ENCODE data around the gene RPS16.

The RPS16 gene

DNA sequence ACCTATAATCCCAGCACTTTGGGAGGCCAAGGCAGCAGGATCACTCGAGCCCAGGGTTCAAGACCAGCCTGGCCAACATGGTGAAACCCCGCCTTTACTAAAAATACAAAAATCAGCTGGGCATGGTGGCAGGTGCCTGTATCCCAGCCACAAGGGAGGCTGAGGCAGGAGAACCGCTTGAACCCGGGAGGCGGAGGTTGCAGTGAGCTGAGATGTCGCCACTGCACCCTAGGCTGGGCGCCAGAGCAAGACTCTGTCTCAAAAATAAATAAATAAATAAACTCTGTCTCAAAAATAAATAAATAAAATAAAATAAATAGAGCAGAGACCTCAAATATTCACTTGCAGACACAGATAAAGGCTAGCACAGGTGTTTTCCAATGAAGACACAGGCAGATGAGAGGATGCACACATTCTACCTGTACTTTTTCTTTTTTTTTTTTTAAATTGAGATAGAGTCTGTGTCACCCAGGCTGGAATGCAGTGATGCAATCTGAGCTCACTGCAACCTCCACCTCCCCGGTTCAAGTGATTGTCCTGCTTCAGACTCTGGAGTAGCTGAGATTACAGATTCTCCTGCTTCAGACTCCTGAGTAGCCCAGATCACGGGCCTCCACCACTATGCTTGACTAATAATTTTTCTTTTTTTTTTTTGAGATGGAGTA is 2.7 kb upstream of the RPS16 start:
- ATAC-seq (replicated peaks) (no peak), DNase-seq (no peak)
- H3K36me3 Mint-ChIP-seq = peaks cover 19 to 28% of the 10 kb centered on the region in 2 donors
- no peak overlapping the region for H3K4me3 Mint-ChIP-seq
- peaks cover 28 to 47% of the 10 kb centered on the region in 2 donors for H3K4me1 Mint-ChIP-seq
- H3K9me3 Mint-ChIP-seq = no peaks in the 10 kb centered on the region
- H3K27me3 Mint-ChIP-seq = no peaks in the 10 kb centered on the region
- no peak overlapping the region for H3K27ac Mint-ChIP-seq

DNA sequence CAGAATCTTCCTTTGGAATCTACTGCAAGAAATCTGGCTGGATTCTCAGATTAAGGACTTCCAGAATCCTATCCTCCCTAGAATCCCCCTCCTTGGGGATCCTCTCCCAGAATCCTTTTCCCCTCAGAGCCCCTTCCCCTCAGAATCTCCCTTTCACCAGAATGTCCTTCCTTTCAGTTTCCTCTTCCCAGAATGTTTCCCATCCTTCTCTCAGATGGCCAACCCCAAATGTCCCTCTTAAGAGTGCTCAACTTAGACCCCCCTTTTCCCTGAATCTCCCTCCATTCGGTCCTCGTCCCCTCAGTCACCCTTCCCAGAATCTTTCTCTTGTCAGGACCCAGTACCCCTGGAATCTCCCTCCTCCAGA is 584 bp upstream of the RPS16 start:
- ATAC-seq (replicated peaks) (no peak), DNase-seq (no peak)
- H3K27me3 Mint-ChIP-seq = no peaks in the 10 kb centered on the region
- peaks cover 28 to 59% of the 10 kb centered on the region in 2 donors for H3K4me1 Mint-ChIP-seq
- peak overlapping the region; percentile 96 to 98 for H3K4me3 Mint-ChIP-seq
- H3K36me3 Mint-ChIP-seq = peaks cover 28 to 38% of the 10 kb centered on the region in 2 donors
- H3K9me3 Mint-ChIP-seq = no peaks in the 10 kb centered on the region
- H3K27ac Mint-ChIP-seq = peak overlapping the region; percentile 100

DNA sequence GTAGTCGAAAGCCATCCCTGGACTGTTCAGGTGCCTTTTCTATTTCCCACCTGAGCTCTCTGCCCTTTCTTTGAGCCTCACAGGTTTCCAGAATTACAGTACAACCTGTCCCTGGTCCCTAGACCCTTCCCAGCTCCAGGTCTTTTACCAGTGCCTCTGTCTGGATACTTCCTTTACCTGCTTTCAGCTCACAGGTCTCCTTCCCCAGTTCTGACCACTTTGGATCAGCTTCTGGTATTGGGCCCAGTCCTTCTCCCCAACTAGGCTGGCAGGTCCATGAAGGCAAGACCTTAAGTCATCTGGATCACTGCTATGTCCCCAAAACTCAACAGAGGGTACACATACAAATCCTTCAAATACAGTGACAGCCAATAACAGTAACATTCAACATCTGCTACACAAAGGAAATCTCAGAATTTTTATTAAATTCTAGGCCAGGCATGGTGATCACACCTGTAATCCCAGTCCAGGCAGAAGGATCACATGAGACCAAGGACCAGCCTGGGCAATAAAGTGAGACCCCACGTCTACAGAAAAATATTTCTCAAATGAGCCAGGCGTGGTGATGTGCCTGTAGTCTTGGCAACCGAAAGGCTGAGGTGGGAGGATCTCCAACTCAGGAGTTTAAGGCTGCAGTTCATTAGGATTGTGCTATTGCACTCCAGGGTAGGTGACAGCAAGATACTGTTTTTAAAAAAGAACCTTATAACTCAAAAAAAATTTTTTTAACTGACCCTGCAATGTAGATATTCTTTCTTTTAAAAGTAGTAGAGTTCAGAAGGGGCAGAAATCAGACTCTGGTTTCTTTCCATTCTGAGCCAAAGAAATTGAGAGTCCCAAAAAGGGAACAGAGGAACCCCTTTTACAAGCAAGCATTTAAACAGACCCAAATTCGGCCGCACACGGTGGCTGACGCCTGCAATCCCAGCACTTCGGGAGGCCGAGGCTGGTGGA is 1.3 kb downstream of the RPS16 start:
- H3K4me1 Mint-ChIP-seq = peaks cover 33 to 56% of the 10 kb centered on the region in 2 donors
- no peak for DNase-seq
- no peaks in the 10 kb centered on the region for H3K27me3 Mint-ChIP-seq
- no peak for ATAC-seq (replicated peaks)
- H3K27ac Mint-ChIP-seq = peak overlapping the region; percentile 100
- no peaks in the 10 kb centered on the region for H3K9me3 Mint-ChIP-seq
- peak overlapping the region; percentile 96 to 98 for H3K4me3 Mint-ChIP-seq
- peaks cover 28 to 48% of the 10 kb centered on the region in 2 donors for H3K36me3 Mint-ChIP-seq

DNA sequence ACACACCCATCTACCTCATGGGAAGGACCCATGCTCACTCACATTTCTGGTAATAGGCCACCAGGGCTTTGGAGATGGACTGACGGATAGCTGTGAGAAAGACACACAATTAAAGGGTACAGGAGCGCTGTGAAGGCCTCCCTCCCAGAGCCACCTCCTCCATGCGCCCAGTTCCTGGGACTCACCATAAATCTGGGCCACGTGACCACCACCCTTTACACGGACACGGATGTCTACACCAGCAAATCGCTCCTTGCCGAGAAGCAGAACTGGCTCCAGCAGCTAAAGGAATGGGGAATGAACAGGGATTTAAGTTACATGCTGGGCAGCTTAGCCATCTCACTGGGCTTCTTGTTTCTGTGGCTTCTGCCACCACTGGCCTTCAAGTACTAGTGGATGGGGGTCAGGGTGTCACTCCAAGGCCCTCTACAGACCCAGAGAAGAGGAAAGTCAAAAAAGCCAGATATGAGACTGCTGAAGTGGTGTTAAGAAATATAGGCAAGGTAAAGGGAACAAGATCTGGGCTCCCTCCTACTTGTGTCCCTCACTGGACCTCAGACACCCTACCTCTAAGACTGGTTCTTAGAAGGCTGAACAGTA is 2.2 kb downstream of the RPS16 start:
- peaks cover 28 to 48% of the 10 kb centered on the region in 2 donors for H3K36me3 Mint-ChIP-seq
- DNase-seq (no peak), ATAC-seq (replicated peaks) (no peak)
- peak overlapping the region; percentile 100 for H3K27ac Mint-ChIP-seq
- peaks cover 33 to 56% of the 10 kb centered on the region in 2 donors for H3K4me1 Mint-ChIP-seq
- H3K9me3 Mint-ChIP-seq = no peaks in the 10 kb centered on the region
- H3K4me3 Mint-ChIP-seq = peak overlapping the region; percentile 96 to 98
- H3K27me3 Mint-ChIP-seq = no peaks in the 10 kb centered on the region

DNA sequence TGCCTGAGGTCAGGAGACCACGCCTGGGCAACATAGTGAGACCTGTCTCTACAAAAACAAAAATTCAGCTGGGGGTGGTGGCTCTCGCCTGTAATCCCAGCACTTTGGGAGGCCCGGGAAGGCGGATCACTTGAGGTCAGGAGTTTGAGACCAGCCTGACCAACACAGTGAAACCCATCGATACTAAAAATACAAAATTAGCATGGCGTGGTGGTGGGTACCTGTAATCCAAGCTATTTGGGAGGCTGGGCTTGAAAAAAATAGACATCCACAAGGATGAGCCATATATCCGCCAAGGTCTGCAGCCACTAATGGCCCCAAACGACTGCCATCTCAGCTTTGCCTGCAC is 3.1 kb downstream of the RPS16 start:
- peak overlapping the region; percentile 25 to 96 for H3K4me3 Mint-ChIP-seq
- peaks cover 28 to 48% of the 10 kb centered on the region in 2 donors for H3K36me3 Mint-ChIP-seq
- DNase-seq = no peak
- H3K4me1 Mint-ChIP-seq = peaks cover 33 to 55% of the 10 kb centered on the region in 2 donors
- H3K27me3 Mint-ChIP-seq = no peaks in the 10 kb centered on the region
- no peak for ATAC-seq (replicated peaks)
- H3K27ac Mint-ChIP-seq = peak overlapping the region; percentile 89
- no peaks in the 10 kb centered on the region for H3K9me3 Mint-ChIP-seq

DNA sequence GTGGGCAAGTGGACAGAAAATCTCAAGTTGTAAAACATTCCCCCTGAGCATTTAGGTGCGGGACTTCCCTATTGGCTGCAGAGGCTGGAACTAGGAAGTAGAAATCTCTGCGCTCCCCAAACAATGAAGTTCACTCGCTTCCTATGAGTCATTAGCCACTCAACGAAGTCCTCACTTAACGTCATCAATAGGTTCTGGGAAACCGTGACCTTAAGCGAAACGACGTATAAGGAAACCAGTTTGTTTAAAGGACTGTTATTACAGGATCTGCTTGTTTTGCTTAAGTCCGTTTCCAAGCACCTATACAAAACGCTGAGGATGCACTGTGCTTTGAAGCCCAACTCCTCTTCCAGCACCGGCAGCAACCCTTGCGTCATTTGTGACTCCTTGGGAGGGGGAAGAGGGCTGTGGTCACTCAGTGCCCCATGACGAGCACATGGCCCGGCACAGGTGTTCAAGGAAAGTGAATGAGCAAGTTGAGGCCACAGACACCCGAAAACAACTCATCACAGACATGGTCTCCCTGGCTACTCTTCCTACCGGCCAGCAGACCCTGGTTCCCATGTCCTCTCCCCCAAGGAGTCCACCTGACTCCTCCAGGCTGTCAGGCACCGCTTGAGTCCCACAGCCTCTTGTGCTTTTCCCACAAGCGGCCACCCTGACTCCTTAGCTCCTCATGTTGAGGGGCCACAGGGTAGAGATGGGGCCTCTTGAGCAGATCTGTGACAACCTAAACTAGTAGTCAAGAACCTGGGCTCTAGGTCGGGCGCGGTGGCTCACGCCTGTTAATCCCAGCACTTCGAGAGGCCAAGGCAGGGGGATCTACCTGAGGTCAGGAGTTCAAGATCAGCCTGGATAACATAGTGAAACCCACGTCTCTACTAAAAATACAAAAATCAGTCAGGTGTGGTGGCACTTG is 4.8 kb downstream of the RPS16 start:
- Mint-ChIP-seq H3K4me3 (peak overlapping the region in 1 of 2 donors; percentile 36), H3K4me1 (peaks cover 24 to 38% of the 10 kb centered on the region in 2 donors), H3K27ac (peak overlapping the region; percentile 90), H3K9me3 (no peaks in the 10 kb centered on the region), H3K27me3 (no peaks in the 10 kb centered on the region), H3K36me3 (peaks cover 32 to 52% of the 10 kb centered on the region in 2 donors)
- ATAC-seq (replicated peaks) (peak; percentile 55 to 60), DNase-seq (no peak)

DNA sequence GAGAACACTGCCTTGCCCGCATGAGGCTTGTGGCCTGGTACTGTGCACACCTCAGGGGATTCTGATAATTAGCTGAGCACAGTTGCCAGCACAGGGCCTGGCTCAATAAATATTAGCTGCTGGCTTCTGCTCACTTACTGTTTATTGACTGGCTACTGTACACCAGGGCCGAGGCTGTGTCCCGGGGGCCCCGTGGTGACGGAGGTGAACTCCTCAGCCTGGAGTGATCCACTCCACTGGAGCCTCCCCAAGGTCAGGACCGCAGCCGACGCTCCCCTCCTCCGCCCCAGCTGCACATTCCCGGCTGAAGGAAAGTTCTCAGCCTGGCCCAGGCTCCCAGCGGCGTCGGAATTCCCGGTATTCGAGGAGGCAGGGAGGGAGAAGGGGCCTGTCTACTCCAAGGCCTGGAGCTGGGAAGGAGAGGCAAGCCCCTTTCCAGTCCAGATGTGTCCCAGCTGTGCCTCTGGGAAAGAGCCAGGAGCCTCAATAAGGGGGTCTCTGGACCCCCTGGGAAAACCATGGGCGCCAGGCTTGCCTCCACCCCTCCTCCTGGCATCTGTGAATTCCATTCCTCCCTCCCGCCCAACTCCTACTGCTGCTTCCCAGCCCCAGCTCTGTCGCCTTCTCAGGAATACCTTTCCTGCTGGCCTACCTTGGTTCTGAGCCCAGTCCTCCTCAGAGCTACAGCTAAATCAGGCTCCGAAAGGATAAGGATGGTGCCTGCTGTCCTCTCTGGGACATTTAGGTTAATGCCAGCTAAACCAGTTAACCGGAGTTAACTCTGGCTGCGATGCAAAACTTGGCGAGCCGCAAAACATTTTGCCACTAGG is 7.3 kb downstream of the RPS16 start:
- peaks cover 9 to 19% of the 10 kb centered on the region in 2 donors for H3K4me1 Mint-ChIP-seq
- H3K4me3 Mint-ChIP-seq = no peak overlapping the region
- H3K36me3 Mint-ChIP-seq = peaks cover 27 to 43% of the 10 kb centered on the region in 2 donors
- peak in 1 of 2 donors; percentile 12 for ATAC-seq (replicated peaks)
- no peaks in the 10 kb centered on the region for H3K9me3 Mint-ChIP-seq
- peak overlapping the region; percentile 20 for H3K27ac Mint-ChIP-seq
- no peaks in the 10 kb centered on the region for H3K27me3 Mint-ChIP-seq
- no peak for DNase-seq

DNA sequence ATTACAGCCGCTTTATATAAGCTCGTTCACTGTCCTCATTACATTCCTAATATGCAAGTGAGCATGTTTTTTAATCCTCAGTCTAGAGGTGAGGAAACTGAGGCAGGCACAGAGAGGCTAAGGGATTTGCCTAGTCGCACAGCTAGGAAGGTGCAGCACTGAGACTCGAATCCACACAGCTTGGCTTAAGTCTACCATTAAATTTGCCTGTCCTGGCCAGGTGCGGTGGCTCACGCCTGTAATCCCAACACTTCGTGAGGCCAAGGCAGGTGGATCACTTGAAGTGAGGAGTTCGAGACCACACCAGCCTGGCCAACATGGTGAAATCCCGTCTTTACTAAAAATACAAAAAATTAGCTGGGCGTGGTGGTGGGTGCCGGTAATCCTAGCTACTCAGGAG is 8.0 kb downstream of the RPS16 start:
- Mint-ChIP-seq H3K27ac (no peak overlapping the region), H3K27me3 (no peaks in the 10 kb centered on the region), H3K4me1 (peaks cover 5 to 11% of the 10 kb centered on the region in 2 donors), H3K4me3 (no peak overlapping the region), H3K36me3 (peaks cover 25 to 39% of the 10 kb centered on the region in 2 donors), H3K9me3 (no peaks in the 10 kb centered on the region)
- ATAC-seq (replicated peaks) = no peak
- DNase-seq = no peak

DNA sequence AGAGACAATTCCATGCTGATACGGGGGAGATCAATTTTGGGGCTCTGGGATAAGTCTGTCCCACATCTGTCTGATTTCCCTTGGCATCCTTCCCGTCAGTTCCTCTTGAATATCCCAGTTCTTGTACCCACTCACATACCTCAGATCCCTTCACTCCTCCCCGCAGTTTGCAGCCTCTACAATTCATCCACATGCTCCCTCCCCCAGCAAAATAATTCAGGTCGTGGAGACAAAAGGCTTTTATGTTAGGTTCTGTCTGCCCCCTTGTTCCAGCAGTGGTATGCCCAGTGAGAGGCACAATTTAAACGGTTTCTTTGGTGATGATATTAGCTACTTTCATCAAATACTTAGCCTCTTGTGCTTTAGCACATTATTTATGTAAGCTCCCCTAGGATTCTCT is 9.6 kb downstream of the RPS16 start:
- H3K27ac Mint-ChIP-seq = no peak overlapping the region
- no peak for ATAC-seq (replicated peaks)
- H3K36me3 Mint-ChIP-seq = peaks cover 29 to 40% of the 10 kb centered on the region in 2 donors

DNA sequence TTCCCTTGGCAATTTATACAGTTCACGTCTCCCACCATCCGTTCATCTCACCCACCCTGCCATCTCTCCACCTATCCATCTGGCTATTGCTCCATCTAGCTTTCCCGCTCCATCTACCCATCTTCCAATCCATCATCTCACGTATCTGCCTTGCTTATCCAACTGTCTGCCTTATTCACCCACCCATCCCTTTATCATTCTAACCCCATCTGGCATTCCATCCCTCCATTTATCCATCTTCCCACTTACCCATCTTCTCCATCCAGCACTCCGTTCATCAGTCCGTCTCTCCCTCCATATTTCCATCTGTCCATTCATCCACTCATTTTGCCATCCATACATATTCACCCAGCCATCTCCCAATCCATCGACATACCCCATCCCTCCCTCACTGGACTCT is 10.0 kb downstream of the RPS16 start:
- ATAC-seq (replicated peaks) (no peak), DNase-seq (no peak)
- Mint-ChIP-seq H3K27me3 (no peaks in the 10 kb centered on the region), H3K27ac (peak overlapping the region; percentile 6), H3K36me3 (peaks cover 30 to 35% of the 10 kb centered on the region in 2 donors), H3K4me1 (no peaks in the 10 kb centered on the region), H3K4me3 (no peak overlapping the region), H3K9me3 (no peaks in the 10 kb centered on the region)

More for the DNA sequence above, 9.6 kb downstream of the RPS16 start:
- DNase-seq = no peak
- Mint-ChIP-seq H3K4me3 (no peak overlapping the region), H3K27me3 (no peaks in the 10 kb centered on the region), H3K4me1 (peaks cover 4% of the 10 kb centered on the region in 2 donors), H3K9me3 (no peaks in the 10 kb centered on the region)

DNA sequence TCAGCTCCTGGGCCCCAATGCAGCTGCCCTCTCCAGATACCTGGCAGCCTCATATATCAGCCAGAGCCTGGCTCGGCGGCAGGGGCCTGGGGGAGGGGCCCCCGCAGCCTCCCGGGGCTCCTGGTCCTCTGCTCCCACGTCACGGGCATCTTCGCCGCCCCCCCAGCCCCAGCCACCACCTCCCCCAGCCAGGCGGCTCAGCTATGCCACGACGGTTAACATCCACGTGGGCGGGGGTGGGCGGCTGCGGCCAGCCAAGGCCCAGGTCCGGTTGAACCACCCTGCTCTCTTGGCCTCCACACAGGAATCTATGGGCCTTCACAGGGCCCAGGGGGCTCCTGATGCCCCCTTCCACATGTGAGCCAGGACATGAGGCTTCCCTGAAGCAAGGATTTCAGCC is 10.8 kb downstream of the RPS16 start:
- ATAC-seq (replicated peaks) (no peak), DNase-seq (no peak)
- Mint-ChIP-seq H3K36me3 (peaks cover 30 to 31% of the 10 kb centered on the region in 2 donors), H3K4me3 (no peak overlapping the region), H3K27me3 (no peaks in the 10 kb centered on the region), H3K9me3 (no peaks in the 10 kb centered on the region), H3K4me1 (no peaks in the 10 kb centered on the region), H3K27ac (no peak overlapping the region)

DNA sequence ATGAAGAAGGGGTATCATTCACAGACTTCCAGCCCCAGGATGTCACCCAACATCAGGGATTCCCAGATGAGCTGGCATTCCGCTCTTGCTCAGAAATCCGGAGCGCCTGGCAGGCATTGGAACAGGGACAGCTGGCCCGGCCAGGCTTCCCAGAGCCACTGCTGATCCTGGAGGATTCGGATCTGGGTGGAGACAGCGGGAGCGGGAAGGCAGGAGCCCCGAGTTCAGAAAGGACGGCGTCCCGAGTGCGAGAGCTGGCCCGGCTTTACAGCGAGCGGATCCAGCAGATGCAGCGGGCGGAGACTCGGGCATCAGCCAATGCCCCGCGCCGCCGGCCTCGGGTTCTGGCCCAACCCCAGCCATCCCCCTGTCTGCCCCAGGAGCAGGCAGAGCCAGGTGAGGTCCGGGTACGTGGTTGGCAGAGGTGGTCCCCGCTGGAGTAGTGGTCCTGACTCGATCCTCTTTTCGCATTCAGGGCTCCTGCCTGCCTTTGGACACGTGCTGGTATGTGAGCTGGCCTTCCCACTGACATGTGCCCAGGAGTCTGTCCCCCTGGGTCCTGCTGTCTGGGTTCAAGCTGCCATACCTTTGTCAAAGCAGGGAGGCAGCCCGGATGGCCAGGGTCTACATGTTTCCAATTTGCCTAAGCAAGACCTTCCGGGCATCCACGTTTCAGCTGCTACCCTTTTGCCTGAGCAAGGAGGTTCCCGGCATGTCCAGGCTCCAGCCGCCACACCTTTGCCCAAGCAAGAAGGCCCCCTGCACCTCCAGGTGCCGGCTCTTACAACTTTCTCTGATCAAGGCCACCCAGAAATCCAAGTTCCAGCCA is 12.3 kb downstream of the RPS16 start:
- DNase-seq (no peak), ATAC-seq (replicated peaks) (no peak)
- H3K4me3 Mint-ChIP-seq = no peak overlapping the region
- no peaks in the 10 kb centered on the region for H3K27me3 Mint-ChIP-seq
- no peaks in the 10 kb centered on the region for H3K9me3 Mint-ChIP-seq
- H3K36me3 Mint-ChIP-seq = peaks cover 35 to 39% of the 10 kb centered on the region in 2 donors
- H3K4me1 Mint-ChIP-seq = no peaks in the 10 kb centered on the region
- H3K27ac Mint-ChIP-seq = no peak overlapping the region

Measured in stimulated activated naive B cell treated with anti-CD40 and anti-IgM and Interleukin-4, amounts not matched to agents 10 μg/mL and 1 μg/mL and 100 μg/mL, for 72 hours (primary cell).